Immature natural killer cell (primary cell): ENCODE measurements around the gene ESPN. TPM values are rescaled to one million over a fixed set of nuclear protein-coding genes. Genes with fewer than 3 reads are reported as not detected.

Experiments used
- DNase-seq, 3 donors: peaks; one replicate each; pipeline ENCODE4 v3.0.0; 2022; ENCODE audit warnings: mixed read lengths in 1 of 3
- H3K27ac Mint-ChIP-seq, 6 donors: one replicate each; pipeline ENCODE4 v1.8.0; 2020; ENCODE audit warnings: mixed read lengths in 6 of 6, mild to moderate bottlenecking in 5 of 6, inconsistent platforms in 4 of 6, moderate library complexity in 3 of 6
- H3K27me3 Mint-ChIP-seq, 3 donors: one replicate each; pipeline ENCODE4 v1.8.0; 2020 to 2021; ENCODE audit warnings: low read depth in 3 of 3, mild to moderate bottlenecking in 3 of 3, mixed read lengths in 3 of 3, moderate library complexity in 3 of 3, inconsistent platforms in 1 of 3
- H3K36me3 Mint-ChIP-seq, 3 donors: one replicate each; pipeline ENCODE4 v1.8.0; 2020; ENCODE audit warnings: mixed read lengths in 3 of 3, inconsistent platforms in 2 of 3, mild to moderate bottlenecking in 2 of 3
- H3K4me1 Mint-ChIP-seq, 2 donors: one replicate each; pipeline ENCODE4 v1.8.0; 2020; ENCODE audit warnings: inconsistent platforms in 2 of 2, mild to moderate bottlenecking in 2 of 2, mixed read lengths in 2 of 2, moderate library complexity in 1 of 2
- H3K4me3 Mint-ChIP-seq, 5 donors: one replicate each; pipeline ENCODE4 v1.8.0; 2020; ENCODE audit warnings: mild to moderate bottlenecking in 5 of 5, mixed read lengths in 5 of 5, inconsistent platforms in 3 of 5, moderate library complexity in 3 of 5
- H3K9me3 Mint-ChIP-seq, 6 donors: one replicate each; pipeline ENCODE4 v1.8.0; 2020; ENCODE audit warnings: mild to moderate bottlenecking in 6 of 6, mixed read lengths in 6 of 6, inconsistent platforms in 4 of 6, moderate library complexity in 3 of 6
- polyA plus RNA-seq, 3 donors: library from polyadenylated mRNA; unstranded; fragments of 300-500 nt; fragmentation: Illumina TruSeq; gene quantifications; one replicate each; pipeline ENCODE4 v1.2.3, GENCODE V29; 2021

The ESPN gene
- polyA plus RNA-seq, 3 donors from 2014 or later, result not detected

GRCh38 chr1:6414881-6415626 lies 9.5 kb upstream of the ESPN start:
- H3K4me3 Mint-ChIP-seq, result no peak overlapping the region
- no peak for DNase-seq
- no peaks in the 10 kb centered on the region for H3K36me3 Mint-ChIP-seq
- no peaks in the 10 kb centered on the region for H3K9me3 Mint-ChIP-seq
- H3K27ac Mint-ChIP-seq, result no peak overlapping the region
- H3K27me3 Mint-ChIP-seq, result peaks cover 10 to 30% (median 19%) of the 10 kb centered on the region in 3 donors
- H3K4me1 Mint-ChIP-seq, result peaks cover 0 to 5% of the 10 kb centered on the region in 2 donors

GRCh38 chr1:6416295-6416656 lies 8.3 kb upstream of the ESPN start:
- DNase-seq, result no peak
- Mint-ChIP-seq H3K4me3 (no peak overlapping the region), H3K27me3 (peaks cover 10 to 30% (median 17%) of the 10 kb centered on the region in 3 donors), H3K36me3 (no peaks in the 10 kb centered on the region), H3K4me1 (peaks cover 0 to 6% of the 10 kb centered on the region in 2 donors), H3K9me3 (no peaks in the 10 kb centered on the region), H3K27ac (no peak overlapping the region)

GRCh38 chr1:6416906-6417305 lies 7.7 kb upstream of the ESPN start:
- Mint-ChIP-seq H3K9me3 (no peaks in the 10 kb centered on the region), H3K4me3 (no peak overlapping the region), H3K4me1 (peaks cover 0 to 8% of the 10 kb centered on the region in 2 donors), H3K27ac (no peak overlapping the region), H3K27me3 (peaks cover 14 to 30% (median 16%) of the 10 kb centered on the region in 3 donors), H3K36me3 (no peaks in the 10 kb centered on the region)
- no peak for DNase-seq

GRCh38 chr1:6417961-6418667 lies 6.5 kb upstream of the ESPN start:
- Mint-ChIP-seq H3K9me3 (peaks cover 0 to 2% (median 0%) of the 10 kb centered on the region in 6 donors), H3K27ac (no peak overlapping the region), H3K27me3 (peaks cover 18 to 30% (median 20%) of the 10 kb centered on the region in 3 donors), H3K4me1 (peaks cover 0 to 8% of the 10 kb centered on the region in 2 donors), H3K4me3 (peak overlapping the region in 1 of 5 donors; percentile 7), H3K36me3 (no peaks in the 10 kb centered on the region)
- DNase-seq, result no peak

GRCh38 chr1:6418668-6419396 lies 5.7 kb upstream of the ESPN start:
- H3K36me3 Mint-ChIP-seq, result no peaks in the 10 kb centered on the region
- H3K4me1 Mint-ChIP-seq, result peaks cover 1 to 9% of the 10 kb centered on the region in 2 donors
- no peak for DNase-seq
- H3K4me3 Mint-ChIP-seq, result peak overlapping the region in 1 of 5 donors; percentile 56
- H3K9me3 Mint-ChIP-seq, result peaks cover 0 to 2% (median 0%) of the 10 kb centered on the region in 6 donors
- peaks cover 20 to 30% (median 20%) of the 10 kb centered on the region in 3 donors for H3K27me3 Mint-ChIP-seq
- H3K27ac Mint-ChIP-seq, result no peak overlapping the region

GRCh38 chr1:6419397-6419803 lies 5.2 kb upstream of the ESPN start:
- Mint-ChIP-seq H3K27ac (no peak overlapping the region), H3K4me3 (no peak overlapping the region), H3K27me3 (peaks cover 20 to 30% (median 20%) of the 10 kb centered on the region in 3 donors), H3K36me3 (no peaks in the 10 kb centered on the region), H3K9me3 (peaks cover 0 to 2% (median 0%) of the 10 kb centered on the region in 6 donors), H3K4me1 (peaks cover 7 to 12% of the 10 kb centered on the region in 2 donors)
- DNase-seq, result no peak

- H3K4me3 Mint-ChIP-seq, result peak within 1 kb of the TSS in 1 of 5 donors; percentile 56
- no peak for DNase-seq
- H3K36me3 Mint-ChIP-seq, result no peaks in the 10 kb centered on the region
- H3K9me3 Mint-ChIP-seq, result peaks cover 0 to 2% (median 0%) of the 10 kb centered on the region in 6 donors
- peaks cover 7 to 10% of the 10 kb centered on the region in 2 donors for H3K4me1 Mint-ChIP-seq
- peaks cover 17 to 25% (median 20%) of the 10 kb centered on the region in 3 donors for H3K27me3 Mint-ChIP-seq
- H3K27ac Mint-ChIP-seq, result no peak within 1 kb of the TSS
Measured at GRCh38 chr1:6419804-6420453, 4.6 kb upstream of the ESPN start, which contains the start of gene HES2. HES2 (minus strand) TSS chr1:6419919; CDS start chr1:6419820, 99 bp downstream.

- Mint-ChIP-seq H3K36me3 (no peaks in the 10 kb centered on the region), H3K27me3 (peaks cover 16 to 22% (median 19%) of the 10 kb centered on the region in 3 donors), H3K27ac (no peak overlapping the region), H3K4me1 (peaks cover 7 to 10% of the 10 kb centered on the region in 2 donors), H3K9me3 (peaks cover 0 to 2% (median 0%) of the 10 kb centered on the region in 6 donors), H3K4me3 (peak overlapping the region in 2 of 5 donors; percentile 49 to 54)
- no peak for DNase-seq
Measured at GRCh38 chr1:6420454-6421042, 4.0 kb upstream of the ESPN start.

- Mint-ChIP-seq H3K36me3 (no peaks in the 10 kb centered on the region), H3K27me3 (peaks cover 15 to 18% (median 18%) of the 10 kb centered on the region in 3 donors), H3K9me3 (peaks cover 0 to 2% (median 0%) of the 10 kb centered on the region in 6 donors), H3K4me3 (peak overlapping the region in 1 of 5 donors; percentile 23), H3K27ac (no peak overlapping the region), H3K4me1 (peaks cover 7 to 11% of the 10 kb centered on the region in 2 donors)
- DNase-seq, result no peak
Measured at GRCh38 chr1:6421266-6421665, 3.3 kb upstream of the ESPN start.

GRCh38 chr1:6423321-6423999 lies 1.1 kb upstream of the ESPN start:
- peak; percentile 21 to 41 (median 32) for DNase-seq
- Mint-ChIP-seq H3K27ac (no peak overlapping the region), H3K9me3 (peaks cover 0 to 2% (median 0%) of the 10 kb centered on the region in 6 donors), H3K27me3 (peaks cover 8 to 16% (median 9%) of the 10 kb centered on the region in 3 donors), H3K4me1 (peaks cover 7 to 11% of the 10 kb centered on the region in 2 donors), H3K36me3 (no peaks in the 10 kb centered on the region), H3K4me3 (peak overlapping the region in 4 of 5 donors; percentile 47 to 68 (median 59))

GRCh38 chr1:6424000-6424565 lies 493 bp upstream of the ESPN start:
- Mint-ChIP-seq H3K27ac (no peak overlapping the region), H3K9me3 (peaks cover 0 to 2% (median 0%) of the 10 kb centered on the region in 6 donors), H3K36me3 (no peaks in the 10 kb centered on the region), H3K4me1 (peaks cover 7 to 11% of the 10 kb centered on the region in 2 donors), H3K4me3 (peak overlapping the region; percentile 38 to 74 (median 59)), H3K27me3 (peaks cover 8 to 16% (median 9%) of the 10 kb centered on the region in 3 donors)
- DNase-seq, result no peak

- Mint-ChIP-seq H3K27ac (no peak overlapping the region), H3K4me3 (peak overlapping the region in 2 of 5 donors; percentile 5 to 19), H3K9me3 (peaks cover 0 to 2% (median 0%) of the 10 kb centered on the region in 6 donors), H3K4me1 (peaks cover 7 to 11% of the 10 kb centered on the region in 2 donors), H3K36me3 (no peaks in the 10 kb centered on the region), H3K27me3 (peaks cover 9 to 15% (median 10%) of the 10 kb centered on the region in 3 donors)
- DNase-seq, result no peak
Measured at GRCh38 chr1:6425658-6426057, 1.1 kb downstream of the ESPN start.
